Raji (cell line): ENCODE data around the gene LSM8.
A peak's percentile ranks its signal among the peaks of the same experiment; 100 is the strongest.

Source experiments
- POLR2A ChIP-seq: IDR thresholded peaks from 2 replicates; pipeline ENCODE4 v1.6.1; 2011; ENCODE audit warnings: low read depth, low read length, control low read depth; ENCODE audit not compliant: insufficient read depth

LSM8 gene

GRCh38 chr7:118183786-118184564 is at the start of gene LSM8:
Gene LSM8 (plus strand): TSS chr7:118184164. CDS start chr7:118184224, 60 bp downstream.
- peak; percentile 80 for TF ChIP-seq POLR2A

GRCh38 chr7:118140468-118140867 is 43.5 kb upstream of the LSM8 start:
- no peak for TF ChIP-seq POLR2A

- TF ChIP-seq POLR2A: no peak
Measured at GRCh38 chr7:118142012-118142411, 42.0 kb upstream of the LSM8 start.

GRCh38 chr7:118148930-118149329 is 35.0 kb upstream of the LSM8 start:
- no peak for TF ChIP-seq POLR2A

GRCh38 chr7:118149394-118149793 is 34.6 kb upstream of the LSM8 start:
- no peak for TF ChIP-seq POLR2A

GRCh38 chr7:118151671-118152070 is 32.3 kb upstream of the LSM8 start:
- no peak for TF ChIP-seq POLR2A

GRCh38 chr7:118152149-118152548 is 31.8 kb upstream of the LSM8 start:
- TF ChIP-seq POLR2A: no peak

- no peak for TF ChIP-seq POLR2A
Measured at GRCh38 chr7:118152654-118153053, 31.3 kb upstream of the LSM8 start.

- TF ChIP-seq POLR2A: no peak
Measured at GRCh38 chr7:118153551-118154177, 30.3 kb upstream of the LSM8 start.

- TF ChIP-seq POLR2A: no peak
Measured at GRCh38 chr7:118158766-118159165, 25.2 kb upstream of the LSM8 start.

- no peak for TF ChIP-seq POLR2A
Measured at GRCh38 chr7:118169146-118169545, 14.8 kb upstream of the LSM8 start.

GRCh38 chr7:118175740-118176139 is 8.2 kb upstream of the LSM8 start:
- TF ChIP-seq POLR2A: no peak

GRCh38 chr7:118179191-118179590 is 4.8 kb upstream of the LSM8 start:
- TF ChIP-seq POLR2A: no peak

GRCh38 chr7:118182593-118183427 is 1.2 kb upstream of the LSM8 start:
- TF ChIP-seq POLR2A: no peak

GRCh38 chr7:118183428-118183785 is 557 bp upstream of the LSM8 start:
- no peak for TF ChIP-seq POLR2A

- TF ChIP-seq POLR2A: no peak
Measured at GRCh38 chr7:118184565-118184940, 589 bp downstream of the LSM8 start.

GRCh38 chr7:118185163-118185860 is 1.3 kb downstream of the LSM8 start:
- no peak for TF ChIP-seq POLR2A
